GM21786 (cell line): Measurements from ENCODE around the gene TYW1.
"Not testable (repeated sequence)": the region's sequence is repeated elsewhere in the genome, so short reads cannot be mapped to it uniquely, and the experiment has no call there.

ENCODE experiments used
- ATAC-seq: cut with Tn5 transposase; IDR thresholded peaks from one replicate; pipeline ENCODE4 v1.9.1; 2021; ENCODE audit not compliant: unreplicated experiment

Gene TYW1

DNA sequence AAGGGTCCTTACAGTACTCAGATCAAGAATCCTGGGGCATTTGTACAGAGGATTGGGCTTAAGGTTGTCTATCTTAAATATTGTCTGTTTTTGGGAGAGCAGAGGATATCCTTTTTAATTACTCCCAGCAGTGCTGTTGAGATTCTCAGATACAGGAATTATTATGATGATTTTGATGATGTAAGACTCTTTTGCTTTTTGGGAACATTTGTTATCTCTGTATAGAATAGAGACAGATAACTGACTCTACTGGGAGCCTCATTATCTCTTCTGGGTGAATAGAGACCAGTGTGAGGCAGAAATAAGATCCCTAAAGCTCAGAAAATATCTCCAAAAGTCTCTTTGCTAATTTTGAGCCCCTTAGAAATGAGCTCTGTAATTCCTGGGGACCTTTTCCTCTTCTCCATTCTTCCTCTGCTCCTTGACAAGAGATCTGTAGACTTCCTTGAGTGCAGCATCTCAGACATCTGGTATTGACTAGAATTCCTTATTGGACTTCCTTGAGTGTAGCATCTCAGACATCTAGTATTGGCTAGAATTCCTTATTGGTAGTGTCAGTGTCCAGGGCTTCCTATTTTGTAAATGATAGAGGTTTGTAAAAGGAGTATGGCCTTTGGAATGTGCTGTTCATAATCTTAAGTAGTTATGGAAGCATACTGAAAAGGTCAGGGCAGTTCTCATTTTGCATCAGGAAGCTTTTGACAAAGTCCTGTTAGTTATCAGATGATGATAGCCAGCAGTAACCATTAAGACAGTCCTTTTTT is 118.0 kb downstream of the TYW1 start:
- not testable (repeated sequence) for ATAC-seq

DNA sequence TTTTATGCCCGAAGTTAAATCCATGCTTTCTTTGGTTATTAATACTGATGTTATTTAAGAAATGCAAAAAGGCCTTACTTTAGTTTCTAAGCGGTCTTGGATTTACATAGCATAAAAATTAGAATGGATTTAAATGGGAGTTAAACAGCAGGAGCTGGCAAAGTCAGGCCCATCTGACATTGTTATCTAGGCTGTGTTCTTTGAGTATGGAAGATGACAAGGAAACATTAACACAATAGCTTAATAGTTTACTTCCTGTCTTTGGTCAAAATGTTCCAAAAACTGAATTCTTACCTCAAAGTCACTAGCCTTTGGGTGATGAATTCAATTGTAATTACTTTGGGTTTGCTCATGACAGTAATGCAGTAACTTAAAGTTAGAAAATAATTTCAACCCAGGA is 123.9 kb downstream of the TYW1 start:
- not testable (repeated sequence) for ATAC-seq

GRCh38 chr7:67128257-67128656 is 131.6 kb downstream of the TYW1 start:
- not testable (repeated sequence) for ATAC-seq

DNA sequence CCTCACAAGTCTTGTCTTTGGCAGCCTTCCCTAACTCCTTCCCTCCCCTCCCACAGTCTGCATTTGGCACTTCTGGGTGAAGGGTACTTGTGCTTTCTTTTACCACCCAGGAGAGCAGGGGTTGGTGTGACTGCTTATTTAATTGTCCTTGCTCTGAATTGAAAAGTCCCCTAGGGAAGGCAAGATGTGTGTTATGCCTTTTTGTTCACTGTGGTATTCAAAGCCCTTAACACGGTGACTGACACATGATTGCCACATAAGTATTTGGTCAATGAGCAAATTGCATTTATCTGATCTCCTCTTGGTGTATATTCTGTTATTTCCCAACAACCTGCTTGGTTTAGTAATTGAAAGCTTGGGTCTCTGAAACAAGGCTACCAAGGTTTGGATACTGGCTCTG is 134.1 kb downstream of the TYW1 start:
- ATAC-seq: not testable (repeated sequence)

DNA sequence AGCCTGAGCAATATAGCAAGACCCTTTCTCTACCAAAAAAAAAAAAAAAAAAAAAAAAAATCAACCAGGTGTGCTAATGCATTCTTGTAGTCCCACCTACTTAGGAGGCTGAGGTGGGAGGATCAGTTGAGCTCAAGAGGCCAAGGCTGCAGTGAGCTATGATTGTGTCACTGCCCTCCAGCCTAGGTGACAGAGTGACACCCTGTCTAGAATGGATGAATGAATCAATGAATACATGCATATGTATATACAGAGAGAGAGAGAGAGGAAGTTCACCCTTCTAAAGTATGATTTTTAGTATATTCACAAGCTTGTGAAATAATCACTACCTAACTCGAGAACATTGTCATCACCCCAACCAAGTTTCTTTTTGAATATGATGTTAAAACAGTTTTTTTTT is 138.3 kb downstream of the TYW1 start:
- ATAC-seq: peak; percentile 60

DNA sequence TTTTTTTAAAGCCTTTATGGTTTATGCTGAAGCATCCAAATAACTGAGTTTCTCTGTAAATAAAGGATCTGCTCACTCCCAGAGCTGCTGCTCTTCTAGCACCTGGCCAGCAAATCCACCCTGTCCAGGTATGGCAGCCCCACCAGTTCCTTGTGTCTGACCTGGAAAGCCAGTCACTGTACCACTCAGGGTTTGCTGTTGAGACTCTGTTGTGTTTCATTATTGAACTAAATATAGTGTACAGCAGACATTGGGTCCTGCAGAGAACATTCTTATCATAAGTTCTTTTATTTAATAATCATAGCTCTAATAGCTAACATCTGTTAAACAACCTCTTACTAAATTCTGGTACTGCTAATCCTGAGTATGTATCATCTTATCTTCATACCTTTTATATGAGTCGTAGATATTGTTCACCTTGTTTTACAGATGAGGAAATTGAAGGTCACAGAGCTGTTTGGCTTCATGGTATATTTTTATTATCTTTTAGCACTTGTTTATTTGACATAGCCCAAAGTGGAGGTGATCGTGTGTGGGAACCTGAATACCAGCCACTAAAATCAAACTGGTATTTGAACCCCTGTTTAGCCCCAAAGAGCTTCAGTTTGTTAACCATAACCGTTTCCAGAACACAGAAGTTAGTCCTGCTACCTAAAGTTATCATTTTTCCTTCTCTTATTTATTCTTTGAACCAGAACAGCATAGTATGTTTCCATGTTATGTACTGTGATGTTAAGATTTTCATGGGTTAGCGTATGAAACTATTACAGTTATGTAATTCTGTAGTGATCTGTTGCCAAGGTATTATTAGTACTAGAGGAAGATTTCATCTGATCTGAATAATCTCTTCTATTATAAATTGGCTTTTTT is 139.2 kb downstream of the TYW1 start:
- not testable (repeated sequence) for ATAC-seq

DNA sequence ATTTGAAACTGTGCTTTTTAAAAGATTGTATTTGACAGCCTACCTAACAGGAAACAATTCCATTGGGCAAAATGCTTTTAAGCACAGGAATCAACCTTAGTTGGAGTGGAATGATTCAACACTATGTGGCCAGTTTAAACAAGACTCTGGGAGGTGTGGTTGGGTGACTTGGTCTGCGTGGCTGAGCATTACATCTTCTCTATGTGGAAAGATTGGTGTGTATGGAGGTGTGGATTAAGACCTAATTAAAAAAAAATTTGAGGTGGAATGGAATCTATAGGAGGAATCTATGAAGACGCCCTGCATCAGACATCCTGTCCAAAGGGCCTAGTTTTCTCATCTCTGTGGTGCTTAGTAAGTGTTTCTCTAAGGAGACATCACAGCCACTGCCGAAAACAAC is 140.9 kb downstream of the TYW1 start:
- ATAC-seq: not testable (repeated sequence)

GRCh38 chr7:67139876-67140275 is 143.2 kb downstream of the TYW1 start:
- ATAC-seq: not testable (repeated sequence)

GRCh38 chr7:67141001-67141400 is 144.4 kb downstream of the TYW1 start:
- ATAC-seq: not testable (repeated sequence)

GRCh38 chr7:67143091-67143786 is 146.6 kb downstream of the TYW1 start:
- ATAC-seq: not testable (repeated sequence)

DNA sequence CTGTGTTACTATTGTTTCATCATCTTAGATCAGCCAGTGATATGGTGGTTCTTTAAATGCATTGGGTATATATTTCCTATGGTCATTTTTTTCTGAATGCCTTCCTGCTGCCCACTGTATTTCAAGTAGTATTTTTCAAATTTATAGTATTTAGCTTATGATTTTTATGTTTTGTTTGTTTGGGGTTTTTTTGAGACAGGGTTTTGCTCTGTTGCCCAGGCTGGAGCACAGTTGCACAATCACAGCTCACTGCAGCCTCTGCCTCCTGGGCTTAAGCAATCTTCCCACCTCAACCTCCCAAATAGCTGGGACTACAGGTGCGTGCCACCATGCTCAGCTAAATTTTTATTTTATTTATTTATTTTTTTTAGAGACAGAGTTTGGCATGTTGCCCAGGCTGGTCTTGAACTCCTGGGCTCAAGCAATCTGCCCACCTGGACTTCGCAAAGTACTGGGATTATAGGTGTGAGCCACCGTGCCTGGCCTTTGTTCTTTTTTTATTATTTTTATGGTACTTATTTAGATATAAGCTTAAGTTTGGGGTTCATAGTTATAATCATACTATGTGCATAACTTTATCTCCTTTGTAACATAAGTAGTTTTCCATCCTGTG is 149.1 kb downstream of the TYW1 start:
- ATAC-seq: not testable (repeated sequence)

- ATAC-seq: not testable (repeated sequence)
These were observed 152.5 kb downstream of the TYW1 start for GRCh38 chr7:67149131-67149530.

- not testable (repeated sequence) for ATAC-seq
These were observed 157.7 kb downstream of the TYW1 start for GRCh38 chr7:67154374-67154773.

DNA sequence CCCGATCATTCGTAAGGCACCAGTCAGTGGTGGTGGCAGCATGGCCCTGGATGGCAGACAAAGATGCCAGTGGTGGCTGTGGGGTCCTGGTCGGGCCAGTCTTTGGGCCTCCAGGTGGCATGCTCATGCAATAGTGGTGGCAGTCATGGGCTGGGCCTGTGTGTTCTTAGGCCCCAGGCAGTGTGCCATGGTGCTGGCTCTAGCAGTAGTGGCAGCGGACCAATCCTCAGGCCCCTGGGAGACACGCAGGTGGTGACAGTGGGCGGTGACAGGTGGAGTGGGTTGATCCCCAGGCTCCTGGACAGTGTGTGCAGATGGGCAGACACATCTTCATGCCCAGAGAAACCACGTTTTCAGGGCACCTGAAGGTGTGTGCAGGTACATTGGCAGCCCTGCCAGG is 159.4 kb downstream of the TYW1 start:
- ATAC-seq: not testable (repeated sequence)

DNA sequence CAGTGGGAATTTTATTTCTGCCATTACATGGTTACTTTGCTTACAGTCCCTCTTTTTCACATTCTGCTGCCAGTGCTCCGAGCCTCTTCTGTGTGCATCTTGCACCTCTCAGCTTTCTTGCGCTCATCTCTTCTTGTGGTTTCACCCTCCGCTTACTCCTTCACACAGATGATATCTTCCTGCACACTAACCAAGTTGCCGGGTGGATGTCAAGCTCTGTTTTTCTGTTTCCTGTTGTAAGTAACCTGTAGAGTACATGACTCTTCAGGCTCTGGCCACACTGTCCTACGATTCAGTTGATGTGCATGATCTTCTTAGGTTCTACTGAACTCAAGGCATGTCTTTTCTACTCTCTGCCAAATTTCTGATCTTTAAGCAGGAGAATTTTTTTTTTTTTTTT is 166.7 kb downstream of the TYW1 start:
- peak; percentile 90 for ATAC-seq

DNA sequence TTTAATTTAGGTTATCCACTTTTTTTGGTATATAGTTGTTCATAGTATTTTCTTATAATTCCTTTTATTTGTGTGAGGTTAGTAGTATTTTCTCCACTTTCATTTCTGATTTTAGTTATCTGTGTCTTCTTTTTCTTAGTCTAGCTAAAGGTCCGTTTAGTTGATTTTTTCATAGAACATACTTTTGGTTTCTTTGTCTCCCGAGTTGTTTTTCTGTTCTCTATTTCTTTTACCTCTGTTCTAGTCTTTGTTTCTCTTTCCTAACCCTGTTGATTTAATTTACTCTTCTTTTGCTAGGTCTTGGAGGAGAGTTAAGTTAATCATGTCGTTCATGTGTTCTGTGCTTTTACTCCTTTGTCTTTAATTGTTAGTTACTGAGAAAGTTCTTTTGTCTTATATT is 174.5 kb downstream of the TYW1 start:
- peak; percentile 88 for ATAC-seq

GRCh38 chr7:67176730-67177129 is 180.1 kb downstream of the TYW1 start:
- not testable (repeated sequence) for ATAC-seq

- ATAC-seq: not testable (repeated sequence)
These were observed 182.5 kb downstream of the TYW1 start for GRCh38 chr7:67178915-67179688.

DNA sequence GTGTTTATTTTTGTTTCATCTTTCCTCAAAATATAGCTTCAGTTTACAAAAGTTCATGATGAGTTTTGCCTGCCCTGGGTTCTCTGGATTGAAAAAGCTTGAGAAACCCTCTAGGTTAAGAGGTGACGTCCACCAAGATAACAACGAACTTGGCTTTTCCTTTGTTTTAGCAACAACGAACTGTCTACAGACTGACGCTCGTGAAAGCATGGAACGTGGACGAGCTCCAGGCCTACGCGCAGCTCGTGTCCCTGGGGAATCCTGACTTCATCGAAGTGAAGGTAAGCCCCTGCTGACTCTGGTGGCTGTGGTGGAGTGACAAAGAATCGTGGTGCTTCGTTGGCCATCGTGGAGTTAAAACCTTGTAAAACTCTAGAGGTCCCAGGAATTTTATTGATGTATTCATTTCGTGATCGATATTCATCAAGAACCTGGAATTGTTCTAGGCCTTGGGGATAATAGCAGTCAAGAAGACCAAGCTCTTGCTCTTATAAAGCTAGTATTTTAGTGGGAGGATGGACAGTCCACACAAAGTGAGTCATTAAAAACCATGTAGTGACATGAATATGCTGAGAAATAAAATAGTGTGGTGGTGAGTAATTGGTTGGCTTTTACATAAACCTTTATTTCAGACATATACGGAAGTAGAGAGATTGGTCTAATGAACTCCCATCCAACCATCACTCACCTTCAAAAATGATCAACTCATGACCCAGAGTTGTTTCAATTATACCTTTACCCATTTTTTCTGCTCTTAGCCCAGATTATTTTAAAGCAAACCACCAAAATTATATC is 186.5 kb downstream of the TYW1 start:
- ATAC-seq: not testable (repeated sequence)
